Ectodermal cell (in vitro differentiated cells): ENCODE data around the gene ASS1. TPM values are rescaled to one million over a fixed set of nuclear protein-coding genes. Genes with fewer than 3 reads are reported as not detected.
"Not testable (repeated sequence)": the region's sequence is repeated elsewhere in the genome, so short reads cannot be mapped to it uniquely, and the experiment has no call there.

Experiments
- H3K27ac ChIP-seq: 2 replicates; pipeline ENCODE4 v1.7.0; 2013; ENCODE audit warnings: mild to moderate bottlenecking, low read depth, low read length; ENCODE audit not compliant: insufficient read depth, poor library complexity, severe bottlenecking
- H3K27me3 ChIP-seq: 2 replicates; pipeline ENCODE4 v1.7.0; 2013; ENCODE audit warnings: mild to moderate bottlenecking, low read length; ENCODE audit not compliant: insufficient read depth, control insufficient read depth, poor library complexity, severe bottlenecking
- H3K36me3 ChIP-seq: one replicate; pipeline ENCODE4 v1.7.0; 2013; ENCODE audit warnings: low read length; ENCODE audit not compliant: control insufficient read depth, insufficient read depth
- H3K4me1 ChIP-seq: one replicate; pipeline ENCODE4 v1.7.0; 2013; ENCODE audit warnings: low read length; ENCODE audit not compliant: control insufficient read depth, insufficient read depth
- H3K4me3 ChIP-seq: 2 replicates; pipeline ENCODE4 v1.7.0; 2013; ENCODE audit warnings: low read depth, low read length, control low read depth; ENCODE audit not compliant: insufficient read depth
- H3K9me3 ChIP-seq: 2 replicates; pipeline ENCODE4 v1.7.0; 2013; ENCODE audit warnings: mild to moderate bottlenecking, low read length, moderate library complexity; ENCODE audit not compliant: control insufficient read depth
- WGBS, 2 experiments: methylation state at CpG; one replicate each; pipeline ENCODE4 v1.1.7; 2013; ENCODE audit warnings: missing lambda C conversion rate in 2 of 2; 5-methylcytosine and 5-hydroxymethylcytosine counted together
- polyA plus RNA-seq, 4 experiments: library from polyadenylated mRNA; stranded (reverse); fragments of 50-300 nt; gene quantifications; one replicate each; pipeline ENCODE4 v1.2.3, GENCODE V29; 2013

The ASS1 gene
- polyA plus RNA-seq (2013, experiment 1 of 4) = 52.4 TPM
- polyA plus RNA-seq (2013, experiment 2 of 4) = 41.4 TPM
- polyA plus RNA-seq (2013, experiment 3 of 4) = 31.3 TPM
- polyA plus RNA-seq (2013, experiment 4 of 4) = 32.5 TPM

GRCh38 chr9:130444565-130445221 is at the start of gene ASS1:
ASS1 (plus strand) TSS chr9:130444961; CDS start chr9:130452229, 7,268 bp downstream.
- H3K9me3 ChIP-seq = peaks cover 3% of the 10 kb centered on the region
- peaks cover 31% of the 10 kb centered on the region for H3K27me3 ChIP-seq
- no peaks in the 10 kb centered on the region for H3K36me3 ChIP-seq
- 1% methylated on average over 66 of the region's 66 CpGs for WGBS, 2 experiments
- no peak within 1 kb of the TSS for H3K27ac ChIP-seq
- peaks cover 35% of the 10 kb centered on the region for H3K4me1 ChIP-seq
- peak within 1 kb of the TSS; percentile 50 for H3K4me3 ChIP-seq

GRCh38 chr9:130395810-130396435 is 48.8 kb upstream of the ASS1 start:
- no peak overlapping the region for H3K27ac ChIP-seq
- peaks cover under 1% of the 10 kb centered on the region for H3K4me1 ChIP-seq
- WGBS, 2 experiments = 92 to 95% methylated on average over 23 to 25 of the region's 26 CpGs
- H3K9me3 ChIP-seq = no peaks in the 10 kb centered on the region
- no peaks in the 10 kb centered on the region for H3K36me3 ChIP-seq
- H3K27me3 ChIP-seq = no peaks in the 10 kb centered on the region
- no peak overlapping the region for H3K4me3 ChIP-seq

GRCh38 chr9:130396581-130396980 is 48.2 kb upstream of the ASS1 start:
- Histone ChIP-seq H3K27ac (no peak overlapping the region), H3K27me3 (no peaks in the 10 kb centered on the region), H3K9me3 (no peaks in the 10 kb centered on the region), H3K36me3 (no peaks in the 10 kb centered on the region), H3K4me3 (no peak overlapping the region), H3K4me1 (no peaks in the 10 kb centered on the region)
- WGBS, 2 experiments = 93% methylated on average over 4 of the region's 4 CpGs

- Histone ChIP-seq H3K36me3 (no peaks in the 10 kb centered on the region), H3K4me1 (no peaks in the 10 kb centered on the region), H3K9me3 (no peaks in the 10 kb centered on the region), H3K27me3 (no peaks in the 10 kb centered on the region), H3K27ac (no peak overlapping the region), H3K4me3 (no peak overlapping the region)
- 93 to 94% methylated on average over 17 of the region's 17 CpGs for WGBS, 2 experiments
These were observed 46.1 kb upstream of the ASS1 start for GRCh38 chr9:130398487-130399240.

- Histone ChIP-seq H3K36me3 (no peaks in the 10 kb centered on the region), H3K4me1 (no peaks in the 10 kb centered on the region), H3K27ac (no peak overlapping the region), H3K4me3 (no peak overlapping the region), H3K27me3 (no peaks in the 10 kb centered on the region), H3K9me3 (no peaks in the 10 kb centered on the region)
- 90 to 92% methylated on average over 8 of the region's 8 CpGs for WGBS, 2 experiments
These were observed 45.0 kb upstream of the ASS1 start for GRCh38 chr9:130399768-130400167.

GRCh38 chr9:130400870-130401269 is 43.9 kb upstream of the ASS1 start:
- no peak overlapping the region for H3K27ac ChIP-seq
- no peaks in the 10 kb centered on the region for H3K4me1 ChIP-seq
- H3K9me3 ChIP-seq = no peaks in the 10 kb centered on the region
- no peaks in the 10 kb centered on the region for H3K36me3 ChIP-seq
- no peak overlapping the region for H3K4me3 ChIP-seq
- no peaks in the 10 kb centered on the region for H3K27me3 ChIP-seq
- WGBS, 2 experiments = 92 to 95% methylated on average over 8 of the region's 8 CpGs

GRCh38 chr9:130401742-130402141 is 43.0 kb upstream of the ASS1 start:
- H3K36me3 ChIP-seq, H3K4me1 ChIP-seq, H3K4me3 ChIP-seq, H3K27ac ChIP-seq, H3K27me3 ChIP-seq, H3K9me3 ChIP-seq: not testable (repeated sequence)
- 93 to 97% methylated on average over 3 of the region's 3 CpGs for WGBS, 2 experiments

GRCh38 chr9:130402243-130402642 is 42.5 kb upstream of the ASS1 start:
- no peaks in the 10 kb centered on the region for H3K36me3 ChIP-seq
- 94 to 96% methylated on average over 3 of the region's 3 CpGs for WGBS, 2 experiments

GRCh38 chr9:130402645-130403440 is 41.9 kb upstream of the ASS1 start:
- WGBS, 2 experiments = 92% methylated on average over 28 of the region's 28 CpGs
- Histone ChIP-seq H3K27me3 (no peaks in the 10 kb centered on the region), H3K27ac (no peak overlapping the region)

More at GRCh38 chr9:130402243-130402642, 42.5 kb upstream of the ASS1 start:
- Histone ChIP-seq H3K27me3 (no peaks in the 10 kb centered on the region), H3K27ac (no peak overlapping the region), H3K9me3 (no peaks in the 10 kb centered on the region), H3K4me3 (no peak overlapping the region), H3K4me1 (no peaks in the 10 kb centered on the region)

More at GRCh38 chr9:130402645-130403440, 41.9 kb upstream of the ASS1 start:
- no peaks in the 10 kb centered on the region for H3K36me3 ChIP-seq
- H3K4me3 ChIP-seq = no peak overlapping the region
- no peaks in the 10 kb centered on the region for H3K4me1 ChIP-seq
- no peaks in the 10 kb centered on the region for H3K9me3 ChIP-seq
